ENCODE measurements around the gene ROR1.

GRCh38 chr1:63967901-63968300 lies 194.1 kb downstream of the ROR1 start:
- TF ChIP-seq CTCF (IDR thresholded peaks at IDR 0.05; ENCODE audit: low read length) (no peak), EZH2 (optimal IDR thresholded peaks at IDR 0.05; ENCODE audit: low read depth, low read length) (no peak), EZH2phosphoT487 (IDR thresholded peaks at IDR 0.05; ENCODE audit: low read length) (no peak)
